CD4-positive, alpha-beta memory T cell (primary cell): ENCODE measurements around the gene TMEM130. TPM values are rescaled to one million over a fixed set of nuclear protein-coding genes. Genes with fewer than 3 reads are reported as not detected.

ENCODE experiments used
- CTCF ChIA-PET: fragments of 350-600 bp; sonication (Branson Sonifier 250); formaldehyde crosslinking; loops from one replicate; lab custom pipeline; 2021; ENCODE audit warnings: inconsistent platforms; ENCODE audit not compliant: partially characterized antibody; lab: Charles Lee
- POLR2A ChIA-PET: fragments of 350-600 bp; sonication (Branson Sonifier 250); formaldehyde crosslinking; loops from one replicate; lab custom pipeline; 2021; ENCODE audit not compliant: partially characterized antibody; lab: Charles Lee
- DNase-seq, 5 donors: peaks; one replicate each; pipeline versions ENCODE4 v3.0.0 to v3.0.0-alpha.2; 2020 to 2022; ENCODE audit warnings: mixed read lengths in 1 of 5
- H3K27ac ChIP-seq: one replicate; pipeline ENCODE4 v1.7.0; 2013; ENCODE audit warnings: low read depth, low read length
- H3K27me3 ChIP-seq: 2 replicates; pipeline ENCODE4 v1.7.0; 2013; ENCODE audit warnings: mild to moderate bottlenecking, low read length, moderate library complexity; ENCODE audit not compliant: insufficient read depth
- H3K36me3 ChIP-seq: 2 replicates; pipeline ENCODE4 v1.7.0; 2013; ENCODE audit warnings: mild to moderate bottlenecking, low read length, moderate library complexity; ENCODE audit not compliant: insufficient read depth
- H3K4me1 ChIP-seq: 2 replicates; pipeline ENCODE4 v1.7.0; 2013; ENCODE audit warnings: mild to moderate bottlenecking, low read length, moderate library complexity; ENCODE audit not compliant: insufficient read depth
- H3K4me3 ChIP-seq, 2 donors: one replicate each; pipeline ENCODE4 v1.7.0; 2013; ENCODE audit warnings: low read length in 2 of 2, mild to moderate bottlenecking in 1 of 2
- H3K9me3 ChIP-seq, 2 donors: one replicate each; pipeline ENCODE4 v1.7.0; 2013; ENCODE audit warnings: low read length in 2 of 2, control low read depth in 1 of 2; ENCODE audit not compliant: control insufficient read depth in 1 of 2
- H3K27ac Mint-ChIP-seq, 7 donors: one replicate each; pipeline ENCODE4 v1.8.0; 2020 to 2021; ENCODE audit warnings: mixed read lengths in 7 of 7, mild to moderate bottlenecking in 6 of 7, inconsistent platforms in 3 of 7, moderate library complexity in 3 of 7
- H3K27me3 Mint-ChIP-seq, 2 donors: one replicate each; pipeline ENCODE4 v1.8.0; 2020 to 2021; ENCODE audit warnings: mixed read lengths in 2 of 2
- H3K36me3 Mint-ChIP-seq, 2 donors: one replicate each; pipeline ENCODE4 v1.8.0; 2020 to 2021; ENCODE audit warnings: mixed read lengths in 2 of 2, inconsistent platforms in 1 of 2, mild to moderate bottlenecking in 1 of 2
- H3K4me1 Mint-ChIP-seq, 4 donors: one replicate each; pipeline ENCODE4 v1.8.0; 2020 to 2021; ENCODE audit warnings: mixed read lengths in 4 of 4, mild to moderate bottlenecking in 1 of 4
- H3K4me3 Mint-ChIP-seq, 8 donors: one replicate each; pipeline ENCODE4 v1.8.0; 2020 to 2021; ENCODE audit warnings: mixed read lengths in 8 of 8, mild to moderate bottlenecking in 7 of 8, moderate library complexity in 6 of 8, inconsistent platforms in 3 of 8
- H3K9me3 Mint-ChIP-seq, 8 donors: one replicate each; pipeline ENCODE4 v1.8.0; 2020 to 2021; ENCODE audit warnings: mixed read lengths in 8 of 8, mild to moderate bottlenecking in 5 of 8, inconsistent platforms in 3 of 8, moderate library complexity in 1 of 8
- intact Hi-C: fragments of 100-400 bp; cut with micrococcal nuclease; formaldehyde crosslinking; loops from one replicate; pipeline ENCODE4 v1.15.1; 2023
- polyA plus RNA-seq, 2 donors: library from polyadenylated mRNA; unstranded; fragments of 300-500 nt; fragmentation: Illumina TruSeq; gene quantifications; one replicate each; pipeline ENCODE4 v1.2.3, GENCODE V29; 2021
- total RNA-seq, 2 experiments: library from RNA; stranded (reverse); gene quantifications; one replicate each; pipeline ENCODE4 v1.2.3, GENCODE V29; 2021

TMEM130 gene
- total and polyA plus RNA-seq, 4 experiments from 2014 or later, result not detected

DNA sequence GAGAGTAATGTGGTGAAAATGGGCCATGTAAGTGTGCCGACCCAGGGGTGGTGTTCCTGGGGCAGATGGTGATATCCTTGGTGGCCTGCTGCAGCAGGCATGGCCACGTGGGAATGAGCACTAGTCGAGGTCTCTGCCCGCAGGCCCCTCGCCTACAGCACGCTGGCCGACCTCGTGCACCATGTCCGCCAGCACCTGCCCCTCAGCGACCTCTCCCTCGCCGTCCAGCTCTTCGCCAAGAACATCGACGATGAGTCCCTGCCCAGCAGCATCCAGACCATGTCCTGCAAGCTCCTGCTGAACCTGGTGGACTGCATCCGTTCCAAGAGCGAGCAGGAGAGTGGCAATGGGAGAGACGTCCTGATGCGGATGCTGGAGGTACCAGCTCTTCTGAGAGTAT lies 38.8 kb upstream of the TMEM130 start:
- H3K4me3 ChIP-seq, result no peak overlapping the region
- peak overlapping the region in 1 of 7 donors; percentile 52 for H3K27ac Mint-ChIP-seq
- H3K27me3 Mint-ChIP-seq, result no peaks in the 10 kb centered on the region
- no peak overlapping the region for H3K27ac ChIP-seq
- H3K9me3 Mint-ChIP-seq, result no peaks in the 10 kb centered on the region
- no peak overlapping the region for H3K4me3 Mint-ChIP-seq
- peaks cover 76% of the 10 kb centered on the region for H3K36me3 ChIP-seq
- intact Hi-C loops, result no loop called here
- DNase-seq, result no peak
- H3K4me1 ChIP-seq, result no peaks in the 10 kb centered on the region
- H3K27me3 ChIP-seq, result no peaks in the 10 kb centered on the region
- peaks cover 70 to 76% of the 10 kb centered on the region in 2 donors for H3K36me3 Mint-ChIP-seq
- no peaks in the 10 kb centered on the region for H3K9me3 ChIP-seq
- H3K4me1 Mint-ChIP-seq, result peaks cover 0 to 2% (median under 1%) of the 10 kb centered on the region in 4 donors
- ChIA-PET POLR2A (interaction anchor here (0.9 to 1.0 kb wide), 2 partner anchors 18 to 22 kb away, joined by 3 read pairs; no protein-coding TSS in a partner anchor), CTCF (no interaction called here)

DNA sequence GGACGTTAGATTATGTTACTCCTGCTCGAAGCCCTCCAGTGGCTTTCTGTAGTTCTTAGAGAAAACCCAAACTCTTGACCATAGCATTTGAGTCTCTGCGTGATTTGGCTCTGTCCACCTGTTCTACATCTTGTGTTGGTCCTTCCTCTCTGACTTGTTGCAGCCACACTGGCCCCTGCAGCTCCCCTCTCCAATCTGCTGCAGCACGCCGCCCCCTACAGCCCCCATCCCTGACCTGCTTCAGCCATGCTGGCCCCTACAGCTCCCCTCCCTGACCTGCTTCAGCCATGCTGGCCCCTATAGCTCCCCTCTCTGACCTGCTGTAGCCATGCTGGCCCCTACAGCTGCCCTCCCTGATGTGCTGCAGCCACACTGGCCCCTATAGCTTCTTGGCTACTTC lies 37.8 kb upstream of the TMEM130 start:
- Histone ChIP-seq H3K4me3 (no peak overlapping the region), H3K27me3 (no peaks in the 10 kb centered on the region), H3K4me1 (no peaks in the 10 kb centered on the region), H3K36me3 (peaks cover 75% of the 10 kb centered on the region), H3K9me3 (no peaks in the 10 kb centered on the region), H3K27ac (no peak overlapping the region)
- Mint-ChIP-seq H3K4me3 (no peak overlapping the region), H3K9me3 (no peaks in the 10 kb centered on the region), H3K27me3 (no peaks in the 10 kb centered on the region), H3K27ac (peak overlapping the region in 4 of 7 donors; percentile 30 to 77 (median 69)), H3K36me3 (peaks cover 67 to 73% of the 10 kb centered on the region in 2 donors), H3K4me1 (peaks cover 0 to under 1% (median 0%) of the 10 kb centered on the region in 4 donors)
- intact Hi-C loops, result no loop called here
- DNase-seq, result no peak
- ChIA-PET CTCF (no interaction called here), POLR2A (no interaction called here)

DNA sequence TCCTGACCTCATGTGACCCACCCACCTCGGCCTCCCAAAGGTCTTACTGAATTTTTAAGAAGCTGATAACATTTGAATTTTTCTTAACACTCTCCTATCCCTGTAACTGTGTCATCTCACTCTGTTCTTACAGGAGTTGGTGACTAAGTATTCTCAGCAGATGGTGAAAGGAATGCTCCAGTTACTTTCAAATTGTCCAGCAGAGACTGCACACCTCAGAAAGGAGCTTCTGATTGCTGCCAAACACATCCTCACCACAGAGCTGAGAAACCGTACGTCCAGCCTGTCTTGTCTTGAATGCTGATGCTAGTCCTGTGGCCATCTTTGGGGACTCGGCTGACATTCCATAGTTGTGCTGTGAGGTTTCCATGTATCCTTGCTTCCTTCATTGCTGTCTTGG lies 33.4 kb upstream of the TMEM130 start:
- CTCF ChIA-PET, result interaction anchor here (0.9 kb wide), 1 partner anchor 23 kb away, joined by 3 read pairs; no protein-coding TSS in a partner anchor
- POLR2A ChIA-PET, result no interaction called here
- Mint-ChIP-seq H3K27me3 (no peaks in the 10 kb centered on the region), H3K9me3 (no peaks in the 10 kb centered on the region), H3K4me3 (no peak overlapping the region), H3K4me1 (peaks cover 0 to 5% (median under 1%) of the 10 kb centered on the region in 4 donors), H3K27ac (peak overlapping the region in 1 of 7 donors; percentile 51), H3K36me3 (peaks cover 65 to 72% of the 10 kb centered on the region in 2 donors)
- no peaks in the 10 kb centered on the region for H3K9me3 ChIP-seq
- no peaks in the 10 kb centered on the region for H3K4me1 ChIP-seq
- no peak overlapping the region for H3K4me3 ChIP-seq
- no peak overlapping the region for H3K27ac ChIP-seq
- DNase-seq, result no peak
- intact Hi-C loops, result no loop called here
- no peaks in the 10 kb centered on the region for H3K27me3 ChIP-seq
- peaks cover 81% of the 10 kb centered on the region for H3K36me3 ChIP-seq

GRCh38 chr7:98902523-98902922 lies 32.7 kb upstream of the TMEM130 start:
- no peak overlapping the region for H3K4me3 Mint-ChIP-seq
- H3K4me1 Mint-ChIP-seq, result peaks cover 0 to 5% (median under 1%) of the 10 kb centered on the region in 4 donors
- no peak overlapping the region for H3K27ac Mint-ChIP-seq
- Histone ChIP-seq H3K36me3 (peaks cover 82% of the 10 kb centered on the region), H3K9me3 (no peaks in the 10 kb centered on the region), H3K4me3 (no peak overlapping the region), H3K4me1 (no peaks in the 10 kb centered on the region), H3K27me3 (no peaks in the 10 kb centered on the region), H3K27ac (no peak overlapping the region)
- H3K36me3 Mint-ChIP-seq, result peaks cover 62 to 71% of the 10 kb centered on the region in 2 donors
- CTCF ChIA-PET, result interaction anchor here (0.9 to 1.3 kb wide), 3 partner anchors 14 to 31 kb away, joined by 3 to 4 read pairs (median 3); no protein-coding TSS in a partner anchor
- intact Hi-C loops, result no loop called here
- POLR2A ChIA-PET, result no interaction called here
- DNase-seq, result no peak
- no peaks in the 10 kb centered on the region for H3K27me3 Mint-ChIP-seq
- H3K9me3 Mint-ChIP-seq, result no peaks in the 10 kb centered on the region

DNA sequence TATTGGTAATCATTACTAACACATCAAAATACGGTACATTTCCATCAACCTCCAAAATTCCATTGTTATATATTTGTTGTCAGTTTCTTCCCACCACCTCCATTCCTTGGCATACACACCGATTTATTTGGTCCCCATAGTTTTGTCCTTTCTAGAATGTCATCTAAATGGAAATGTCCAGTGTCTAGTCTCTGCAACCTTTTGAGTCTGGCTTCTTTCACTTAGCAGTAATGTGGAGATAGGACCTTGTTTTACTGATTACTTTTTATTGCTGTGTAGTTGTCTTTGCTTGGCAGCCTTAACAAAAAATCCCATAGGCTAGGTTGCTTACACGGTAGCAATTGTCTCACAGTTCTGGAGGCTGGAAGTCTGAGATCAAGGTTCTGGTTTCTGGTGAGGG lies 31.0 kb upstream of the TMEM130 start:
- H3K36me3 Mint-ChIP-seq, result peaks cover 66 to 77% of the 10 kb centered on the region in 2 donors
- H3K27ac ChIP-seq, result no peak overlapping the region
- peaks cover 85% of the 10 kb centered on the region for H3K36me3 ChIP-seq
- H3K4me3 Mint-ChIP-seq, result no peak overlapping the region
- POLR2A ChIA-PET, result no interaction called here
- no peaks in the 10 kb centered on the region for H3K27me3 ChIP-seq
- no peaks in the 10 kb centered on the region for H3K27me3 Mint-ChIP-seq
- no peaks in the 10 kb centered on the region for H3K9me3 ChIP-seq
- H3K4me3 ChIP-seq, result no peak overlapping the region
- no peak for DNase-seq
- H3K9me3 Mint-ChIP-seq, result no peaks in the 10 kb centered on the region
- peaks cover 0 to 5% (median under 1%) of the 10 kb centered on the region in 4 donors for H3K4me1 Mint-ChIP-seq
- no peak overlapping the region for H3K27ac Mint-ChIP-seq
- CTCF ChIA-PET, result no interaction called here
- intact Hi-C loops, result no loop called here
- no peaks in the 10 kb centered on the region for H3K4me1 ChIP-seq

GRCh38 chr7:98899816-98900215 lies 30.0 kb upstream of the TMEM130 start:
- Mint-ChIP-seq H3K4me3 (no peak overlapping the region), H3K9me3 (no peaks in the 10 kb centered on the region), H3K27ac (no peak overlapping the region), H3K27me3 (no peaks in the 10 kb centered on the region), H3K4me1 (peaks cover 0 to 5% (median under 1%) of the 10 kb centered on the region in 4 donors), H3K36me3 (peaks cover 60 to 77% of the 10 kb centered on the region in 2 donors)
- Histone ChIP-seq H3K4me1 (no peaks in the 10 kb centered on the region), H3K27me3 (no peaks in the 10 kb centered on the region), H3K36me3 (peaks cover 85% of the 10 kb centered on the region), H3K9me3 (no peaks in the 10 kb centered on the region), H3K27ac (no peak overlapping the region), H3K4me3 (no peak overlapping the region)
- DNase-seq, result no peak
- intact Hi-C loops, result no loop called here
- ChIA-PET CTCF (no interaction called here), POLR2A (no interaction called here)

- H3K36me3 Mint-ChIP-seq, result peaks cover 39 to 68% of the 10 kb centered on the region in 2 donors
- no peaks in the 10 kb centered on the region for H3K9me3 ChIP-seq
- H3K27ac ChIP-seq, result no peak overlapping the region
- H3K27me3 Mint-ChIP-seq, result no peaks in the 10 kb centered on the region
- H3K36me3 ChIP-seq, result peaks cover 60% of the 10 kb centered on the region
- peaks cover 5% of the 10 kb centered on the region for H3K4me1 ChIP-seq
- DNase-seq, result no peak
- ChIA-PET CTCF (interaction anchor here (2.3 kb wide), 1 partner anchor 13 kb away, joined by 9 read pairs; no protein-coding TSS in a partner anchor), POLR2A (no interaction called here)
- H3K4me3 Mint-ChIP-seq, result no peak overlapping the region
- H3K4me1 Mint-ChIP-seq, result peaks cover 8 to 11% (median 9%) of the 10 kb centered on the region in 4 donors
- H3K27ac Mint-ChIP-seq, result no peak overlapping the region
- no peaks in the 10 kb centered on the region for H3K27me3 ChIP-seq
- intact Hi-C loops, result no loop called here
- no peaks in the 10 kb centered on the region for H3K9me3 Mint-ChIP-seq
- no peak overlapping the region for H3K4me3 ChIP-seq
Observed at GRCh38 chr7:98892609-98893008, 22.8 kb upstream of the TMEM130 start.
